Stimulated activated CD8-positive, alpha-beta memory T cell treated with anti-CD3 and anti-CD28 coated beads, Interleukin-7, amount 100 ng/mL, for 48 hours (primary cell): Measurements from ENCODE around the gene TGFBRAP1.
"Not testable (repeated sequence)": the region's sequence is repeated elsewhere in the genome, so short reads cannot be mapped to it uniquely, and the experiment has no call there.

Source experiments
- DNase-seq, 2 donors: peaks; one replicate each; pipeline ENCODE4 v3.0.0-alpha.2; 2020; ENCODE audit warnings: low read depth in 1 of 2; ENCODE audit errors: extremely low read depth in 1 of 2

TGFBRAP1 gene

GRCh38 chr2:105287692-105288091, 41.8 kb downstream of the TGFBRAP1 start:
- DNase-seq, result peak in 1 of 2 donors; percentile 11

- no peak for DNase-seq
These were observed 46.0 kb downstream of the TGFBRAP1 start for GRCh38 chr2:105283532-105283931.

DNA sequence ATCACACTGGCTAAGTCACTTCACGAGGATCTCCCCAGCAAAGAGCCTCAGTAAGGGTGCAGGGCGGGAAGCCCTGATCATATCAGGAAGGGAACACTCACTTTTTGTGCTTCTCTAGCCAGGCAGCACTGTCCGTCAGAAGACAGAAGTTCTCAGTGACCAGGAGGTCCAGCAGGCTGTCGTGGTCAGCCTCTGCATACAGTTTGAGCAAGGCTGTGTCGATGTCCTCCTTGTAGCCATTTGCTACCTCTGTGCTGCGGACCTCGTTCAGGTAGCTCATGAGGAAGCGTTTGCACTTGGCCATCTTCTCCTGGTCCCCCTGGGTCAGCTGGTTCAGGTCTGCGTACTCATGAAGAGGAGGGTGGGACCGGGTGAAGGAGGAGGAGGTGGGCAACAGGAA, 49.3 kb downstream of the TGFBRAP1 start:
- DNase-seq, result no peak

DNA sequence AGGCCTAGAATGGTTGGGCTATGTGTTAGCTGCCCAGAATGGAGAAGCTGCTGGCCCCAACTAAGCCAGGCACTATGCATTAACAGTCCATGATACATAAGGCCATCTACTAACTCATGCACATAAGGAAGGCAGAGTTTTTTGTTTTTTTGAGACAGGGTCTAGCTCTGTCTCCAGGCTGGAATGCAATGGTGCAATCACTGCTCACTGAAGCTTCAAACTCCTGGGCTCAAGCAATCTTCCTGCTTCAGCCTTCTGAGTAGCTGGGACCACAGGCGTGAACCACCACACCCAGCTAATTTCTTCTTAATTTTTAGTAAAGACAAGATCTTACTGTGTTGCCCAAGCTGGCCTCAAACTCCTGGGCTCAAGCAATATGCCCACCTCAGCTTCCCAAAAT, 50.4 kb downstream of the TGFBRAP1 start:
- DNase-seq, result no peak

GRCh38 chr2:105278654-105279053, 50.9 kb downstream of the TGFBRAP1 start:
- no peak for DNase-seq

- DNase-seq, result no peak
These were observed 55.5 kb downstream of the TGFBRAP1 start for GRCh38 chr2:105274046-105274445.

- no peak for DNase-seq
These were observed 57.4 kb downstream of the TGFBRAP1 start for GRCh38 chr2:105272176-105272575.

DNA sequence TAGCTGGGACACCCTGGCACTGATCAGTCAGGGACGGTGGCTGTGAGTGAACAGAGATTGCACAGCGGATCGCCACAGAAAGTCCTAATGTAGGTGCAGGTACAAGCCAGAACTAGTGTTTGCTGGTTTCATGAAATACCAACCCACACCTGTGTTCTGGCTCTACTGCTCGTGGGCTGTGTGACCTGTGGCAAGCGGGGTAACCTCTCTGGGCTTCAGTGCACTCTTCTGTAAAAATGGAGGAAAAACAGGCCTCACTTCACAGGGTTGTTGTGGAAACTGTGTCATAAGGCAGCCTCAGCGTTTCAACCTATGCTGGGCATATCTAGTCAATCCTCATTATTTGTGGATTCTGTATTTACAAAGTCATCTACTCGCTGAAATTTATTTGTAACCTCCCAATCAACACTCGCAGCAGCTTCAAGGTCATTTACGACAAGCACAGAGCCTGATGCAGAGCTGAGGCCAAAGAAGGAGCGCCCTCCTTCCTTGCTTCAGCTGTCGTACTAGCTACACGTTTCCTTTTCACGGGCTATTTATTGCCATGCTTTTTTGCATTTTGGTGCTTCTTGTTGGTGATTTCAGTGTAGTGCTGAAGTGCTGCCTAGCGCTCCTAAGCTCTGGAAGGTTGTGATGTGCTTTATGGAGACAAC, 58.0 kb downstream of the TGFBRAP1 start:
- no peak for DNase-seq

DNA sequence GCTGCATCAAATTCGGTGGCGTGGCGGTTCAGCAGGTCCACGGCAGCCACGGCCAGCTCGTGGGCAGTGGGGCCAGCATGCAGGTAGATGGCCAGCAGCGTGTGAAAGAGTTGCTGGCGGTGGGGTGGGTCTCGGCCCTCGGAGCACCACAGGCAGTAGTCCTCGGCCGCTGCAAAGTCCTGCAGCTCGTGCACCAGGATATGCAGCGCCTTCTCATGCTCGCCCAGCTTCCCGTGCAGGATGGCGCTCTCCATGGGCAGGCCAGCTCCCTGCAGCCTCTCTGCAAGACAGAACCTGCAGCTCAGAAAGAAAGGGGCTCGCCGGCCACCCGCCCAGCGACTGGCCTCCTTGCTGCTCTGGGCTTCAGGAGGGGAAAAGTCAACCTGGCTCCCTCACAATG, 60.1 kb downstream of the TGFBRAP1 start:
- DNase-seq, result no peak

GRCh38 chr2:105262651-105263091, 66.9 kb downstream of the TGFBRAP1 start:
- no peak for DNase-seq

DNA sequence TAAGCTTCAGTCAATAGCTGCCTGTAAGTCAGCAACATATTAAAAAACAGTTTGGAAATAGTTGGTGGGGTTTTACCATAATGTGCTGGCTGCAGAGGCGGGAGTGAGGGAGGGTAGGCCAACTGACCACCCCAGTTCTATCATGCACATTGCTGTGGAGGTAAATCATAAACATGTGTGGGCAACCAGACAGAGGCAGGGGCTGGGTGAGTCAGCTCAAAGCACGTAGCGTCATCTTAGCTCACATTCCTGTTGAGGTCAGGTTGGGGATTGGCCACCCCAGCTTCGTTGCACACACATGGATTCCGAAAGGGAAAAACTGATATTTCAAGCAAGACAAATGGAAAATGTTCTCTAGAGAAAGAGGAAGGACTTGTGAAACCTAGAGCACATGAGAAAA, 68.5 kb downstream of the TGFBRAP1 start:
- no peak for DNase-seq

DNA sequence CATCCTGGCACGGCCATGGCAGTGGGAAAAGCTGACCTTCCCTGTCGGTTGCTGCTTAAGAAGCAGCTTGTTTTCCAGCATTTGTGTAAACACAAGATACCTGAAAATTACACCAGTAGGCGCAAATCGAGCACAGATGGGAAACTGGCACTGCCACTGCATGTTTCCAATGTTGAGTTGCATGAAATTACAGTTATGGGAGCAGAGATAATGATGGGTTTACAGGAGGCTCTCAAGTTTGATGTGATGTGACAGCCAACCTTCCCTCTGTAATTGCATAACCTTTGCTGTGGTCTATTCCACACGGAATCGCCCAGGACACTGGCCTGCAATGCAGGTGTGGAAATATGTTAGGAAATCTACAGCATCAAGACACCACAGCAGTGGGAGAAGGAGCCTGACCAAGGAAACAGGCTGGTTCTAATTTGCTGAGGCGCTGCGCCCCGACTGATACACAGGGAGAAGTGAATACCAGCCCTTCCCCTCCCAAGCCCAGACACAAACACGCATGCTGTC, 70.6 kb downstream of the TGFBRAP1 start:
- DNase-seq, result no peak

- no peak for DNase-seq
These were observed 71.6 kb downstream of the TGFBRAP1 start for GRCh38 chr2:105257981-105258380.

- DNase-seq, result no peak
These were observed 73.0 kb downstream of the TGFBRAP1 start for GRCh38 chr2:105256431-105257047.

- DNase-seq, result no peak
These were observed 73.6 kb downstream of the TGFBRAP1 start for GRCh38 chr2:105255979-105256378.

- no peak for DNase-seq
These were observed 74.9 kb downstream of the TGFBRAP1 start for GRCh38 chr2:105254531-105255210.

GRCh38 chr2:105252271-105252670, 77.3 kb downstream of the TGFBRAP1 start:
- DNase-seq, result no peak

DNA sequence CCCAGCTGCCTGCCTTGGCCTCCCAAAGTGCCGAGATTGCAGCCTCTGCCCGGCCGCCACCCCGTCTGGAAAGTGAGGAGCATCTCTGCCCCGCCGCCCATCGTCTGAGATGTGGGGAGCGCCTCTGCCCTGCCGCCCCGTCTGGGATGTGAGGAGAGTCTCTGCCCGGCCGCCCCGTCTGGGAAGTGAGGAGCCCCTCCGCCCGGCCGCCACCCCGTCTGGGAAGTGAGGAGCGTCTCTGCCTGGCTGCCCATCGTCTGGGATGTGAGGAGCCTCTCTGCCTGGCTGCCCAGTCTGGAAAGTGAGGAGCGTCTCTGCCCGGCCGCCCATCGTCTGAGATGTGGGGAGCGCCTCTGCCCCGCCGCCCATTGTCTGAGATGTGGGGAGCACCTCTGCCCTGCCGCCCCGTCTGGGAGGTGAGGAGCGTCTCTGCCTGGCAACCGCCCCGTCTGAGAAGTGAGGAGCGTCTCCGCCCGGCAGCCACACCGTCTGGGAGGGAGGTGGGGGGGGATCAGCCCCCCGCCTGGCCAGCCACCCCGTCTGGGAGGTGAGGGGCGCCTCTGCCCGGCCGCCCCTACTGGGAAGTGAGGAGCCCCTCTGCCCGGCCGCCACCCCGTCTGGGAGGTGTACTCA, 78.4 kb downstream of the TGFBRAP1 start:
- not testable (repeated sequence) for DNase-seq

DNA sequence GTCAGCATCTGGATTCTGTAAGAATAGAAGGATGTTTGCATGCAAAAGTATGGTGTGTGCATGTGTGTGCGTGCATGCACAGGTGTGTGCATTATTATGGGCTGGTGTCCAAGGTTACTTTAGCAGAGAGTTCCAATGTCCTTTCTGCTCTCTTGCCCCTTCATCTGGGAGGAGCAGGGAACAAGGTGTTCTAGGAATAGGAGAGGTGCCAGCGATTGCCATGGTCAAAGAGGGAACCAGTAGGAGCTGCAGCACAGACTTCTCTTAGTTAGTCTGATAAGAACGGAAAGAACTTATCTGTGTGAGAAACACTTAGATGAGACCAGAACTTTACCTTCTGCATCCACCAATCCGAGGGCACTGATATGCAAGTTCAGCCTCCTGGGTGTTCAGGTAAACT, 79.6 kb downstream of the TGFBRAP1 start:
- DNase-seq, result no peak

GRCh38 chr2:105249181-105249580, 80.4 kb downstream of the TGFBRAP1 start:
- no peak for DNase-seq

DNA sequence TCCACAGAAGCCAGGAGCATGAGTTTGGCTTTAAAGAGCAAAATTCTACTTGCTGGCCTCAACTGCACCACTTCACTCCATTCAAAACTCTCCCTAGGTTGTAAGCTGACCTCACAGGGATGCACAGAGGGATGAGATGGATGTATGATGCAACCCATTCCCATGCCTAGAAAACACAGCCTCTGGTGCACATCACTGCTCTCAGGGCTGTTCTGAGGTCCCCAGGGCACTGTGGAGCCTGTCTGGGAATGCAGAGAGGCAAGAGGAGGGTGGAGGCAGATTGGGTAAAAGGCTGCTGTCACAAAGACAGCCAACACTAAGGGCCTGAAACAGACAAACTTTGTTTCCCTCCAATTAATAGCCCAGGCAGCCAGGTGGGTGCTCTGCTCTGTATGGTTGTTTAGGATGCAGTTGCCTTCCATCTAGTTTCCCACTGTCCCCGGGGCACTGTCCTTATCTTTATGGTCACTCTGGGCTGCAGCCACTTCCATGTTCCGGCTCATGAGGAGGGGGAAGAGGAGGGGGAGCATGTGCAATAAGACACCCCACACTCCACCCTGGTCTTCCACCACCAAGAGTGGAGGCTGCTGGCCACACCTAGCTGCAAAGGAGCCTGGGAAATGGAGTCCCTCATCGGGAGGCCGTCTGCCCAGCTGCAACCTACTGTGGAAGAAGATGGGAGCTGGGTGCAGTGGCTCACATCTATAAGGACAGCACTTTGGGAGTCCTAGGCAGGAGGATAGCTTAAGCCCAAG, 81.0 kb downstream of the TGFBRAP1 start:
- no peak for DNase-seq
